Right cardiac atrium (tissue), 5 donors: ENCODE data around the gene CLIC6. TPM values are rescaled to one million over a fixed set of nuclear protein-coding genes. Genes with fewer than 3 reads are reported as not detected.

Experiments
- ATAC-seq, 2 donors: fragments of 200-7000 bp; cut with Tn5 transposase; one replicate each; pipeline versions ENCODE4 v1.8.0 to v1.9.1; 2020; ENCODE audit warnings: moderate library complexity in 2 of 2, mild to moderate bottlenecking in 1 of 2
- DNase-seq, 3 donors: peaks; one replicate each; pipeline ENCODE4 v3.0.0-alpha.2; 2020
- H3K27ac ChIP-seq: one replicate; pipeline ENCODE4 v1.5.1; 2013; ENCODE audit warnings: mild to moderate bottlenecking, low read length, control low read depth, moderate library complexity
- H3K27me3 ChIP-seq: one replicate; pipeline ENCODE4 v1.6.1; 2013; ENCODE audit not compliant: control insufficient read depth, insufficient read depth
- H3K4me1 ChIP-seq: one replicate; pipeline ENCODE4 v1.6.1; 2013; ENCODE audit warnings: low read length; ENCODE audit not compliant: control insufficient read depth, insufficient read depth
- H3K4me3 ChIP-seq: one replicate; pipeline ENCODE4 v1.5.1; 2013; ENCODE audit warnings: low read length, control low read depth
- H3K9me3 ChIP-seq: one replicate; pipeline ENCODE4 v1.6.1; 2013; ENCODE audit warnings: low read length; ENCODE audit not compliant: control insufficient read depth
- WGBS: extraction: QIAGEN DNeasy Blood & Tissue Kit; methylation state at CpG from one replicate; pipeline ENCODE4 v1.1.7; 2013; 5-methylcytosine and 5-hydroxymethylcytosine counted together
- intact Hi-C, 4 donors: fragments of 100-400 bp; cut with DNase I; formaldehyde crosslinking; loops; one replicate each; pipeline versions ENCODE4 v1.11.0 to v1.14.0; 2022 to 2023
- polyA plus RNA-seq: library from polyadenylated mRNA; stranded (reverse); fragments of 200-250 nt; gene quantifications from one replicate; pipeline ENCODE4 v1.2.3, GENCODE V29; 2013
- total RNA-seq, 4 donors: library from RNA; stranded (reverse); fragmentation: NEBNext Ultra II Directional; extraction: Animal tissue kit (Norgen Biotek cat#: 25700); gene quantifications; one replicate each; pipeline ENCODE4 v1.2.1, GENCODE V29; 2021
- donor health status: healthy with polysubstance abuse.
- donor health status: DM: no; HTN: yes; CAD: no.
- donor health status: DM: no; HTN: no; CAD: no.
- donor health status: DM: no; HTN: yes; CAD: no; lungs with severe emphysema.
- donor health status: DM: yes; HTN: yes; CAD: no.

CLIC6 gene
- total and polyA plus RNA-seq, 5 donors, result 6.1 to 13.7 (median 12.6) TPM

DNA sequence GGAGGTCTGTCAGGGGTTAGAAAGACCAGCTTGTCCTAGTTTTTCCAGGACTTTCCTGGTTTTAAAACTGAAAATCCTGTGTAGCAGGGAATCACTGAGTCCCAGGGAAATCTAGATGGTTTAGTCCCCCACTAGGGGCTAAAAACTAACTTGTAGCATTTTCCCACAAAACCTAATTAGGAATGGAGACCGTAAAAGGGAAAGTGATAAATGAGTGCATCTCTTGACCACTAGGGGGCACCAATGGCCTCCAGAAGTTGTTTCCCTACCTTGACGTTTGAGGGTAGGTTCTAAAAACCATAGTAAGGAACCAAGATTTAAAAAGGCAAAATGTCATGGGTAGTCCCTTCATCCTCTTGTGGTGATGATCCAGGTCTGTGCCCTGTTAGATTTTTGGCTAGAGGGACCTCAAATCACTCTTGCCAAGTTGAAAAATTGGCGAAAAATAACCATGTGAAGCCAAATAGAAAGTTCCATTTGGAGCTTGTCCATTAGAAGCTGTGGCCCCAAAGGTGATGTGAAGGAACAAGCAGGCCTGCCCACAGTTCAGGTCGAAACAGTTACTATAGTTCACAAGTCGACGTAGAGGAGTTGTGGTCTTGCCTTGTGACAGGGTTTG, 24.5 kb downstream of the CLIC6 start:
- intact Hi-C loops, result loop anchor here in 1 of 4 donors (10.0 kb wide), 1 partner anchor 1332 kb away; no protein-coding TSS in a partner anchor
- DNase-seq, result no peak
- peak in 1 of 2 donors; percentile 29 for ATAC-seq

DNA sequence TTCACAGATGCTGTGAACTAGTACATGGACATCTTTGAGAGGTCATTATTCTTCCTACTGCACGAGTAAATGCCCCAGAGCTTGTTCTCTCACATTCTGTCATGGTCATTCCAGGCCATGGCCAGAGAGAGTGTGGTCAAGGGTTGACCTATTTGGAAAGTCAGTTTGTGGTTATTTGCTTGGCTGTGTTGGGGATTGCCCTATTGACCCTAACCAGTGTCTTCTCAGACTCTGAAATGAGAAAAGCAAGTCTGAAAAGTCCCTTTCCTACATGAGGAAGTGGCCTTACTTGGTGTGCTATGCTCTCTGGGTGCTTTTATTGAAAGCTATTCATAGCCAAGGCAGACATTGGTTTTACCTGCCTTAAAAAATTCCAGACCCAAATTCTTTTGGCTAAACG, 26.6 kb downstream of the CLIC6 start:
- no peak overlapping the region for H3K27ac ChIP-seq
- 65% methylated on average over 2 of the region's 2 CpGs for WGBS

More for the DNA sequence above, 24.5 kb downstream of the CLIC6 start:
- Histone ChIP-seq H3K4me3 (no peak overlapping the region), H3K4me1 (no peaks in the 10 kb centered on the region), H3K27ac (no peak overlapping the region), H3K27me3 (no peaks in the 10 kb centered on the region), H3K9me3 (no peaks in the 10 kb centered on the region)
- 55% methylated on average over 6 of the region's 6 CpGs for WGBS

DNA sequence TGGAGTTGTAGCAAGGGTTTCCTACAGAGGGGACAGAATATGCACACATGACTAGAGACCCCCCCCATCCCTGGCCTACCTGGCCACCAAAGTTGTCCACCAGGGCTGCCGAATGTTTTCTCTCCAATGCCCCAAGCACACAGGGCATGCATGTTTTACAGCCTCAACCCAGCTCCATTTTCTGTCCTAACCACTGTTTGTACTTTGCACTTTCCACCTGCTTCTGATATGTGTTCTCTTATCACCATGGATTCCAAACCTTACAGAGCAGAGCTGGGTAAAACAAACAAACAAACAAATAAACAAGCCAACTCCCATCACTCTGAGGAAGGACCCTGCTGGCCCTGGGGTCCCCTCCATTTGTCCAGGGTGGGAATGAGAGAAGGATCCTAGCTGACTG, 27.3 kb downstream of the CLIC6 start:
- intact Hi-C loops, result loop anchor here in 1 of 4 donors (10.0 kb wide), 1 partner anchor 1329 kb away; no protein-coding TSS in a partner anchor
- no peak for ATAC-seq

More for the DNA sequence above, 26.6 kb downstream of the CLIC6 start:
- Histone ChIP-seq H3K4me1 (no peaks in the 10 kb centered on the region), H3K27me3 (no peaks in the 10 kb centered on the region), H3K4me3 (no peak overlapping the region), H3K9me3 (no peaks in the 10 kb centered on the region)
- intact Hi-C loops, result loop anchor here in 1 of 4 donors (10.0 kb wide), 1 partner anchor 1329 kb away; no protein-coding TSS in a partner anchor
- DNase-seq (no peak), ATAC-seq (no peak)

DNA sequence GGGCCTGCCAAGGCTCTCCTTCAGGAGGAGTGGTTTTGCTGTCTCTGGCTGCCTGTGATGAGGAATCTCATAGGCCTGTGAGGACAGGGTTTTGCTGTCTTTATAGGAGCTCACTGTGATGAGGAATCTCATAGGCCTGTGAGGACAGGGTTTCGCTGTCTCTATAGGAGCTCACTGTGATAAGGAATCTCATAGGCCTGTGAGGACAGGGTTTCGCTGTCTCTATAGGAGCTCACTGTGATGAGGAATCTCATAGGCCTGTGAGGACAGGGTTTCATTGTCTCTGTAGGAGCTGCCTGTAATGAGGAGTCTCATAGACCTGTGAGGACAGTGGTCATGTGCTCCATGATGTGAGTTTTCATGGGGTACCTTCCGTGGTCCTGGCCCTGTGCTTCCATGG, 29.0 kb downstream of the CLIC6 start:
- DNase-seq (no peak), ATAC-seq (no peak)
- Histone ChIP-seq H3K4me1 (no peaks in the 10 kb centered on the region), H3K27me3 (no peaks in the 10 kb centered on the region), H3K4me3 (no peak overlapping the region), H3K9me3 (no peaks in the 10 kb centered on the region), H3K27ac (no peak overlapping the region)
- WGBS, result 98% methylated on average over 3 of the region's 3 CpGs
- intact Hi-C loops, result loop anchor here in 1 of 4 donors (10.0 kb wide), 1 partner anchor 1327 kb away; no protein-coding TSS in a partner anchor

More for the DNA sequence above, 27.3 kb downstream of the CLIC6 start:
- H3K9me3 ChIP-seq, result no peaks in the 10 kb centered on the region
- no peaks in the 10 kb centered on the region for H3K4me1 ChIP-seq
- H3K27ac ChIP-seq, result no peak overlapping the region
- H3K27me3 ChIP-seq, result no peaks in the 10 kb centered on the region
- whole genome bisulfite sequencing, result 91% methylated on average over 1 of the region's 1 CpG
- DNase-seq, result no peak
- no peak overlapping the region for H3K4me3 ChIP-seq

DNA sequence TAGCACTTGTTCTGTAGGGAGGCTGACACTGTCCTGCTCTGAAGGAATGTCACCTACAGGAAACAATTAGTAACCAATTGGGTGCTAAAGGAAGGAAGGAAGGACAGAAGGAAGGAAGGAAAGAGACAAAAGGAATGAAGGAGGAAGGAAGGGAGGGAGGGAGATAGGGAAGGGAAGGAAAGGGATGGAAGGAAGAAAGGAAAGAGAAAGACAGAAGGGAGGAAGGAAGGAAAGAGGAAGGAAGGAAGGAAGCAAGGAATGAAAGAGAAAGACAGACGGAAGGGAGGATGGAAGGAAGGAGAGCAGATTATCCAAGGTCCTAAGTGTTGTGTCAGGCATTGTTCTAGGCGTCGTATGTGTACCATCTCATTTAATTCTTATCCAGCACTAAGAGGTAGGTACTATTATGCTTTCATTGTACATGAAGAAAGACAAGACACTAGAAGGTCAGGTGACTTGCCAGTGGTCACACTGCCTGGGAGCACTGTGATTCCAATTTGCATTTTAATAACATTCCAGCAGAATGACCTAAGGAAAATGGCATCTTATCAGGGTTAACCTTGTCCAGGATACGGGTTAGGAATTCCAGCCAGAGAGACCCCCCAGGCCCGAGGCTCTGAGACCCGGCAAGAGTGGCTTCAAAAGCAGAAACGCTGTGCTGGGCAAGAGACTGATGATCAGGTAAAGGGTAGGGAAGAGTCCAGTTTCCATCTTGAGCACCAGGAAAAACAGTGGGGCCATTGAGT, 29.6 kb downstream of the CLIC6 start:
- DNase-seq (no peak), ATAC-seq (no peak)
- Histone ChIP-seq H3K9me3 (no peaks in the 10 kb centered on the region), H3K4me1 (no peaks in the 10 kb centered on the region), H3K27me3 (no peaks in the 10 kb centered on the region), H3K4me3 (no peak overlapping the region), H3K27ac (no peak overlapping the region)
- WGBS, result 52% methylated on average over 7 of the region's 7 CpGs
- intact Hi-C loops, result loop anchor here in 1 of 4 donors (10.0 kb wide), 1 partner anchor 1326 kb away; no protein-coding TSS in a partner anchor

DNA sequence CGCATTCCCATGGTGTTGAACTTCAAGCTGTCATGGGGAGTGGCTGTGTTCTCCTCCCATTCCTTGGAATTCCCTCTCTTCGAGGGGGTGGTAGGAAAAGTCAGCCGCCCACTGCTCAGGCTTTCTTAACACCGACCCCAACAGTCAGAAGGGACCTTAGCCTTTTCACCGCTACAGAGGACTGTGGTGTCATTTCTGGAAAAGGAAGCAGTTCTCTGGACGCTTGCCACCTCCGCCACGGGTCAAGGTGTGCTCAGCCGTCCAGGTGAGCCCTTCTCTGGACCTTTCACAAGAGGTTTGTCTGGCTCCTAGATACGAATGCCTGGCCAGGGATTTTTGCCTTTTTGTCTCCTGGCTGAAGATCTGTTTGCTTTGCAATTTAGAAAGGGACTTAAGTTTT, 31.8 kb downstream of the CLIC6 start:
- WGBS, result 84% methylated on average over 10 of the region's 10 CpGs
- intact Hi-C loops, result no loop called here
- Histone ChIP-seq H3K27ac (no peak overlapping the region), H3K9me3 (no peaks in the 10 kb centered on the region), H3K4me3 (no peak overlapping the region), H3K4me1 (no peaks in the 10 kb centered on the region), H3K27me3 (no peaks in the 10 kb centered on the region)
- no peak for DNase-seq
- no peak for ATAC-seq

DNA sequence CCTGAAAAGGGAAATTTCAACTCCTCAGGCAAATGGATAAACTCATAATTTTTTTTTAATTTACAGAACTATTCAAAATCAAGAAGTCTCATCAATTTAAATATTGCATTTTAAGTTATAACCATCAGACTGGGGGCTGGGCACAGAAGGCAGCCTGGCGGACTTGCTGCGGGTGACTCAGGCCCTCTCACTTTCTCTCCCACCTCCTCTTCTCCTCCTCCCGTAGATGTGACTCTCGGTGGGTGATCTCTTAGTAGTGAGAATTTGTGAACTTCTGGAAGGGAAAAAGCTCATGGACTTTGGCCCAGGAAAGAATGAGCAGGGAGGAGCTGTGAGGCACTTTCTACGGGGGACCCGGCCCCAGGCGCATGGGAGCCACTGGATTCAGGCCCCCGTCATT, 32.9 kb downstream of the CLIC6 start:
- intact Hi-C loops, result no loop called here
- no peak for ATAC-seq
- no peak for DNase-seq
- H3K27me3 ChIP-seq, result no peaks in the 10 kb centered on the region
- no peaks in the 10 kb centered on the region for H3K9me3 ChIP-seq
- no peak overlapping the region for H3K27ac ChIP-seq
- 71% methylated on average over 8 of the region's 8 CpGs for WGBS
- H3K4me3 ChIP-seq, result no peak overlapping the region
- no peaks in the 10 kb centered on the region for H3K4me1 ChIP-seq

DNA sequence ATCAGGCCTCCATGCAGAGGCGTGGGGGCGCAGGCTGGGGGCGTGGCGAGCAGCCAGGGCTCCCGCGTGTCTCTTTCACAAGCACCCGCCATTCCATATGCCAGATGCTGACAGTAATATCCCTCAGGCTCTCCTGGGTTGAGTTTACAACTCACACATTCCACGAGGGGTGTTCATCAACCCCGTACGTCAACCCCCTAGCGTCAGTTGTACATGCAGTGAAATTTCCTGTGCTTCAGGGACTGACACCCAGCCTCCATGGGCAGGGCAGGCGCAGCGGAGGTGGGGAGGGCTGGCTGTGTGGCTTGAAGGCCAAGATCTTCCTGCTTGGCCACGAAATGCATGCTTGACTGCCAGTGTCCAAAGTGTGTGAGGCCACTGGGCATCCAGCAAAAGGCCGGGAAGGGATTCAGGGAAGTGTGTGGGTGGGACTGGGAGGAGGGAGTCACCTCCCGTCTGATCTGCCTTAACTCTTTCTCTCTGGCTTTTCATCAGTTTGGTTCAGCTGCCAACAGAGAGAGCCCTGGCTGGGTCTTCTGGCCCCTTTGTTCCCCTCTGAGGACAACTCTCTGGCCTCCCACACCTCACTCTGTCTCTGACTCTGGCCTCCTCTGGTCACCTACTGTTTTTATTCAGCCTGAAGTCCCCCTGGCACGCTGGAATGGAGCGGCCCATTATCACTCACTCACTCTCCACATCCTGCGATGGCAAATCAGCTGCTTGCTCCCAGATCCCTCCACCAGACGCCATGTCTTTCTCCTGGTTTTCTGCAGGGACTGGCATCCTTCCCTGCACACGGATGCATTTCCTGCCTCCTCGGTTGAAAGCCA, 33.8 kb downstream of the CLIC6 start:
- 56% methylated on average over 22 of the region's 22 CpGs for WGBS
- Histone ChIP-seq H3K4me3 (no peak overlapping the region), H3K27ac (no peak overlapping the region), H3K4me1 (no peaks in the 10 kb centered on the region), H3K9me3 (no peaks in the 10 kb centered on the region), H3K27me3 (no peaks in the 10 kb centered on the region)
- peak; percentile 39 to 82 for ATAC-seq
- peak; percentile 60 to 84 (median 78) for DNase-seq
- intact Hi-C loops, result no loop called here

DNA sequence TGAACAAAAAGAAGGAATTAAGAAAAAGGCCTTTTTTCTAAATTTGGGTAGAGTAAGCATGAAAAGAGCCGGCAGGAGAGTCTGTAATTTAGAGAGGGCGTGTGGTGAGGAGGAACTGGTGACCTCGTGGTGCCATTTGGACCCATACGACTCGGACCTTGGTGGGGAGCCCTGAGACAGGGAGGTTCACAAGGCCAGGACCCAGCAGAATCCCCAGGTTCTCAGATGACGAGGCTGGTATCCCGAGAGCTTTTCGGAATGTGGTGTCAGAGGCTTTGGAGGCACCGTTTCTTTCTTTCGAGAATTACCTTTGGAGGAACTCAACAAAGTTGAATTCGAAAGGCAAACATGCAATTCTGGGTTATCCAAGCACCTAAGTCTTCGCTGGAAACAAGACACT, 34.8 kb downstream of the CLIC6 start:
- Histone ChIP-seq H3K27me3 (no peaks in the 10 kb centered on the region), H3K27ac (no peak overlapping the region), H3K4me1 (no peaks in the 10 kb centered on the region), H3K4me3 (no peak overlapping the region), H3K9me3 (no peaks in the 10 kb centered on the region)
- intact Hi-C loops, result no loop called here
- DNase-seq (no peak), ATAC-seq (no peak)
- 90% methylated on average over 12 of the region's 12 CpGs for WGBS

DNA sequence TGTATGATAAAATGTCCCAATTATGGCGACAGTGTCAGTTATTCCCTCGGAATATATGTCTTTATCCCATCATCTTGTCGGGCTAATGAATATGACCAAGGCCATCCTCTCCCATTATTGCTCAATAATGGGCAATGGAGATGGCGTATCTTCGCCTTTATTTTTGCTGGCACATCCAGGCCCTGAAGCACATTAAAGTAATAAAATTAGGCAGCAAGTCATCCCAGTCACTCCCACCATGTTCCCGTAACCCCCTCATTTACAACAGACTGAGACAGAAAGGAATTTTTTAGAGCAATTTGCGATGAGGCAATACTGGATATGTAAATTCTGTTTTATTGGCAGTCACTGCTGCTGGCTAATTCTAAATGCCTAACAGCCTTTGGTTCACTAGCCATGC, 35.3 kb downstream of the CLIC6 start:
- H3K4me3 ChIP-seq, result no peak overlapping the region
- intact Hi-C loops, result no loop called here
- H3K27me3 ChIP-seq, result no peaks in the 10 kb centered on the region
- H3K9me3 ChIP-seq, result no peaks in the 10 kb centered on the region
- H3K27ac ChIP-seq, result no peak overlapping the region
- 65% methylated on average over 7 of the region's 7 CpGs for WGBS
- DNase-seq (no peak), ATAC-seq (peak in 1 of 2 donors; percentile 26)
- no peaks in the 10 kb centered on the region for H3K4me1 ChIP-seq

DNA sequence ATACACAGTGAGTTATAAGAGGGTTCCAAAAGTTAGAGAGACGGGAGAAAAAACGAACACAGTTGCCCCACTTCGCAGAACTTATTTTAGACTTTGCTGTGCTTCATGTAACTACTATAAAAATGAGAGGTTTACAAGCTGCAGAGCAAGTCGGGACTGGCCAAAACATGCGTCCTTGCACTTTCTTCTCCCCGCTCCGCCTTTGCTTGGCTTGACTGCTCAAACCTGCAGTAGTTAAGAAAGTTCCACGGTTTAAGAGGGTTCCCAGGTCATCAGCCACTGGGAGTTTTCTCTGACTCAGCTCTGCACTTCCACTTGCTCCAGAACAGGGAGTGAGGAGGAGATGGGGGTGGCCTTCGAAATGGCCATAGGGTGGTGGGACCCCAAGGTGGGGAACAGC, 36.2 kb downstream of the CLIC6 start:
- no peaks in the 10 kb centered on the region for H3K9me3 ChIP-seq
- H3K27me3 ChIP-seq, result no peaks in the 10 kb centered on the region
- 83% methylated on average over 9 of the region's 9 CpGs for WGBS
- intact Hi-C loops, result no loop called here
- no peak for ATAC-seq
- no peaks in the 10 kb centered on the region for H3K4me1 ChIP-seq
- no peak overlapping the region for H3K4me3 ChIP-seq
- no peak for DNase-seq
- H3K27ac ChIP-seq, result no peak overlapping the region
